ACC112 (cell line): ENCODE results near the gene VANGL1.
A peak's percentile ranks its signal among the peaks of the same experiment; 100 is the strongest.

Experiments
- H2AFZ ChIP-seq: fragments of 200-600 bp; sonication (generic); one replicate; pipeline ENCODE4 v1.6.0; 2017; ENCODE audit warnings: antibody characterized with exemption, low read length; ENCODE audit not compliant: unreplicated experiment
- H3K27ac ChIP-seq: fragments of 200-600 bp; sonication (generic); 2 replicates; pipeline ENCODE4 v1.5.1; 2014; ENCODE audit warnings: low read depth, mild to moderate bottlenecking, antibody characterized with exemption, low read length, moderate library complexity
- H3K27me3 ChIP-seq: fragments of 200-600 bp; sonication (generic); 2 replicates; pipeline ENCODE4 v1.6.1; 2014; ENCODE audit warnings: mild to moderate bottlenecking, antibody characterized with exemption, low read length, moderate library complexity, mixed read lengths; ENCODE audit not compliant: insufficient read depth
- H3K36me3 ChIP-seq: fragments of 200-600 bp; sonication (generic); 2 replicates; pipeline ENCODE4 v1.6.1; 2016; ENCODE audit warnings: mild to moderate bottlenecking, antibody characterized with exemption, low read length, moderate library complexity, mixed read lengths; ENCODE audit not compliant: insufficient read depth
- H3K4me1 ChIP-seq: fragments of 200-600 bp; sonication (generic); one replicate; pipeline ENCODE4 v1.6.1; 2016; ENCODE audit warnings: low read length, mixed read lengths; ENCODE audit not compliant: insufficient read depth, unreplicated experiment, control insufficient read depth
- H3K4me3 ChIP-seq: fragments of 200-600 bp; sonication (generic); 2 replicates; pipeline ENCODE4 v1.5.1; 2014; ENCODE audit warnings: mild to moderate bottlenecking, low read depth, low read length
- H3K79me2 ChIP-seq: fragments of 200-600 bp; sonication (generic); one replicate; pipeline ENCODE4 v1.6.0; 2016; ENCODE audit warnings: low read length; ENCODE audit not compliant: control insufficient read depth, unreplicated experiment, insufficient read depth

The VANGL1 gene

DNA sequence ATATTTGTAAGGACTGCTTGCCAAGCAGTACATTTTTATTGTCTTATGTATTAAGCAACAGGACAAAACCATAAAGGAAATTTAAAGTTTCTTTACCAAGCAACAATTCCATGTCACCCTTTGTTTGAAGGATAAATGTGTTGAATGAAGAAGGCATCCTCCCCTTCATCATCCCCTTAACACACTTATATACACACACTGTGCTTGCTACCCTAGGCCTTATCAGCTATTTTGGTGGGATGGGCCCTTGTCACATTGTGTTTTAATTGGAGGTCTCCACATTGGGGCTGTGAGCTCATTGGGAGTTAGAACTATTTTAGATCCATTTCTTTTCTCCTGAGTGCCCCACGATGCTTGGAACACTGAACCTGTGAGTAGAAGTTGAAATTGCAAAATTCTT, 1.9 kb downstream of the VANGL1 start:
- Histone ChIP-seq H3K36me3 (no peaks in the 10 kb centered on the region), H2AFZ (no peak overlapping the region), H3K79me2 (peaks cover 51% of the 10 kb centered on the region), H3K4me1 (peaks cover 20% of the 10 kb centered on the region), H3K4me3 (peak overlapping the region; percentile 95), H3K27me3 (peaks cover 13% of the 10 kb centered on the region; the same call in 1 of the 2 replicates), H3K27ac (no peak overlapping the region)

GRCh38 chr1:115644109-115644508, 2.3 kb downstream of the VANGL1 start:
- Histone ChIP-seq H3K79me2 (peaks cover 54% of the 10 kb centered on the region), H3K27ac (no peak overlapping the region), H3K4me3 (peak overlapping the region; percentile 95), H3K4me1 (peaks cover 23% of the 10 kb centered on the region), H2AFZ (no peak overlapping the region), H3K27me3 (peaks cover 13% of the 10 kb centered on the region; the same call in 1 of the 2 replicates), H3K36me3 (no peaks in the 10 kb centered on the region)

- Histone ChIP-seq H3K36me3 (peaks cover 2% of the 10 kb centered on the region), H3K79me2 (peaks cover 74% of the 10 kb centered on the region), H2AFZ (no peak overlapping the region), H3K27ac (no peak overlapping the region), H3K27me3 (no peaks in the 10 kb centered on the region), H3K4me3 (no peak overlapping the region), H3K4me1 (peaks cover 29% of the 10 kb centered on the region)
Observed at GRCh38 chr1:115647047-115647446, 5.3 kb downstream of the VANGL1 start.

DNA sequence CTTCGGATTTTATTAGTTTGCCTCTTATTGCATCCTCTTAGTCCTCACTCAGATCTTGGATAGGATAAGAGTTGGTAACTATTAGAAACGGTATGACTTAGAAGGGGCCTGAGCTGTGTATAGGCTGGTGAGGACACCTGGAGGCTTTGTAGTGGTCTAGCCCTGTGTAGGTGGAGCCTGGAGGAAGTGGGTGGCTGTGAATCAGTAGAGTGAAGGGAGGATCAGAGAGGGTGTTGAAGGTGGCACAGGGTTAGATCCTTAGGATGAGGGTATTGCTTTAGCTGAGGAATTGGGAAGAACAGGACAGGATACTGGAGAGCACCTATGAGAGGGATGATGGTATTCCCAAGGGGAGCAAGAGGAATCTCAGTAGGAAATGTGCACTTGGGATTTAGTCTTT, 5.7 kb downstream of the VANGL1 start:
- no peak overlapping the region for H3K4me3 ChIP-seq
- peaks cover 6% of the 10 kb centered on the region for H3K36me3 ChIP-seq
- peaks cover 76% of the 10 kb centered on the region for H3K79me2 ChIP-seq
- H2AFZ ChIP-seq = no peak overlapping the region
- no peaks in the 10 kb centered on the region for H3K27me3 ChIP-seq
- H3K4me1 ChIP-seq = peaks cover 29% of the 10 kb centered on the region
- no peak overlapping the region for H3K27ac ChIP-seq

DNA sequence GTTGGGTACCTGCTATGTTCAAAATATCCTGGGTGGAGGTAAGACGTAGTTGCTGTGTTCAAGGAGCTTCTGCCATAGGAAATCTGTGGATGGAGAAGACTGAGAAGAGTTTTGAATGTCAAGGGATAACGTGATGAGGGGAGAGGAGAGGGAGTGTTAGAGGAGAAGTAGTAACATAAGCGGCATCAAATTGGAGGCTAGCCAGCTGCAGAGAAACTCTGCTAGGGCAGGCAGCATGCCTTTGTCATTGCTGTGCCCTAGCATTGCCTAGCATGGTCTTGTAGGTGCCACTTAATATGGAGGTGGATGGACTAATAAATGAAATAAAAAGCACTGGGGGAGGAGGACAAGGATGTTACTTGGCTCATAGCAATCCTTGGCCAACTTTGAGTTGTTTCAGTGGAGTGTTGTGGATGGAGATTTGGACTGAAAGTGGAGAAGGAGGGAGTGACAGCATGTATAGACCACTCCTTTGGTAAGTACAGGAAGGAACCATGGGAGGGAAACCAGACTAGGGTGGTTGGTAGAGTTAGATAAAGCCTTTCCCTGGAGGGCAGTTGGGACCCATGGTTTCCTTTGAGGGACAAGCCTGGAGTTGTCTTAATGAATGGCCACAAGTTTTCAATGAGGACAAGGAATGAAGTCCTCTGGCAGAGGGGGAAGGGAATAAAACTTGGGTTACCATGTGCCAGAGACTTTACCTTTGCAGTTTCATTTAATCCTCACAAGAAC, 6.3 kb downstream of the VANGL1 start:
- Histone ChIP-seq H3K4me3 (no peak overlapping the region), H3K79me2 (peaks cover 73% of the 10 kb centered on the region), H3K27ac (no peak overlapping the region), H2AFZ (no peak overlapping the region), H3K27me3 (no peaks in the 10 kb centered on the region), H3K36me3 (peaks cover 6% of the 10 kb centered on the region), H3K4me1 (peaks cover 27% of the 10 kb centered on the region)

- H2AFZ ChIP-seq = no peak overlapping the region
- peaks cover 64% of the 10 kb centered on the region for H3K79me2 ChIP-seq
- no peaks in the 10 kb centered on the region for H3K27me3 ChIP-seq
- H3K36me3 ChIP-seq = peaks cover 6% of the 10 kb centered on the region
- peaks cover 18% of the 10 kb centered on the region for H3K4me1 ChIP-seq
- H3K4me3 ChIP-seq = no peak overlapping the region
- H3K27ac ChIP-seq = no peak overlapping the region
Observed at GRCh38 chr1:115648717-115649691, 7.2 kb downstream of the VANGL1 start.

GRCh38 chr1:115649964-115650363, 8.2 kb downstream of the VANGL1 start:
- H3K27me3 ChIP-seq = no peaks in the 10 kb centered on the region
- H3K27ac ChIP-seq = no peak overlapping the region
- peaks cover 54% of the 10 kb centered on the region for H3K79me2 ChIP-seq
- peaks cover 14% of the 10 kb centered on the region for H3K4me1 ChIP-seq
- no peak overlapping the region for H3K4me3 ChIP-seq
- no peak overlapping the region for H2AFZ ChIP-seq
- peaks cover 6% of the 10 kb centered on the region for H3K36me3 ChIP-seq

DNA sequence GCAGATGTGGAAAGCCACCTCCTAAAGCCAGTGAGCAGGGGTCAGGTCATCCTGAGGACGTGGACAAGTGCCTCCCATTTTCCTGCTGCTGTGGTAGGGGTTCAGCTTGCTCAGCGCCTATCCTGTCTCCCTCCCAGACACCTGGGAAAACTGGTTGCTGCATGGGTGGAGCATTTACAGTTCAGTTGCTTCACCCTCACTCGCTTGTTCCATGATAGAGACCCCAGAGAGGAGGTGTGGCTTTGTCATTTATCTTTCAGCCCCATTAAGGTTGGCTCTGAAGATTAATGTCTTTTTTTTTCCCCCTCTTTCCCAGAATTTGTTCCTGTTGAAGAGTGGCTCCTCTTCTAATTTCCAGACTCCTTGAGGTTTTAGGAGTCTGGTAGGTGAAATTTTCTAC, 9.2 kb downstream of the VANGL1 start:
- Histone ChIP-seq H3K4me3 (no peak overlapping the region), H3K36me3 (peaks cover 6% of the 10 kb centered on the region), H3K4me1 (peaks cover 14% of the 10 kb centered on the region), H3K27me3 (no peaks in the 10 kb centered on the region), H3K79me2 (peaks cover 48% of the 10 kb centered on the region), H2AFZ (no peak overlapping the region), H3K27ac (no peak overlapping the region)

- Histone ChIP-seq H2AFZ (no peak overlapping the region), H3K27ac (no peak overlapping the region), H3K36me3 (peaks cover 6% of the 10 kb centered on the region), H3K79me2 (peaks cover 48% of the 10 kb centered on the region), H3K4me3 (no peak overlapping the region), H3K27me3 (no peaks in the 10 kb centered on the region), H3K4me1 (peaks cover 14% of the 10 kb centered on the region)
Observed at GRCh38 chr1:115651391-115651790, 9.6 kb downstream of the VANGL1 start.

GRCh38 chr1:115652236-115652788, 10.5 kb downstream of the VANGL1 start:
- Histone ChIP-seq H3K4me3 (no peak overlapping the region), H3K27me3 (no peaks in the 10 kb centered on the region), H3K79me2 (peaks cover 39% of the 10 kb centered on the region), H3K27ac (no peak overlapping the region), H3K4me1 (peaks cover 9% of the 10 kb centered on the region), H2AFZ (no peak overlapping the region), H3K36me3 (peaks cover 11% of the 10 kb centered on the region)
